Stimulated activated memory B cell treated with anti-CD40 and anti-IgM and Interleukin-4, amounts not matched to agents 10 μg/mL and 1 μg/mL and 100 μg/mL, for 72 hours (primary cell): Measurements from ENCODE around the gene DYNC2I2.
"Not testable (repeated sequence)": the region's sequence is repeated elsewhere in the genome, so short reads cannot be mapped to it uniquely, and the experiment has no call there.

Experiments
- ATAC-seq: fragments of 150-1000 bp; cut with Tn5 transposase; 2 replicates; pipeline ENCODE4 v1.10.0; 2021
- H3K27ac Mint-ChIP-seq: one replicate; pipeline ENCODE4 v1.8.0; 2022; ENCODE audit warnings: mild to moderate bottlenecking, mixed read lengths
- H3K27me3 Mint-ChIP-seq: one replicate; pipeline ENCODE4 v1.8.0; 2022; ENCODE audit warnings: mixed read lengths
- H3K36me3 Mint-ChIP-seq: one replicate; pipeline ENCODE4 v1.8.0; 2022; ENCODE audit warnings: mixed read lengths
- H3K4me1 Mint-ChIP-seq: one replicate; pipeline ENCODE4 v1.8.0; 2022; ENCODE audit warnings: mixed read lengths
- H3K4me3 Mint-ChIP-seq: one replicate; pipeline ENCODE4 v1.8.0; 2022; ENCODE audit warnings: mild to moderate bottlenecking, moderate library complexity, mixed read lengths
- H3K9me3 Mint-ChIP-seq: one replicate; pipeline ENCODE4 v1.8.0; 2022; ENCODE audit warnings: mixed read lengths

Gene DYNC2I2

DNA sequence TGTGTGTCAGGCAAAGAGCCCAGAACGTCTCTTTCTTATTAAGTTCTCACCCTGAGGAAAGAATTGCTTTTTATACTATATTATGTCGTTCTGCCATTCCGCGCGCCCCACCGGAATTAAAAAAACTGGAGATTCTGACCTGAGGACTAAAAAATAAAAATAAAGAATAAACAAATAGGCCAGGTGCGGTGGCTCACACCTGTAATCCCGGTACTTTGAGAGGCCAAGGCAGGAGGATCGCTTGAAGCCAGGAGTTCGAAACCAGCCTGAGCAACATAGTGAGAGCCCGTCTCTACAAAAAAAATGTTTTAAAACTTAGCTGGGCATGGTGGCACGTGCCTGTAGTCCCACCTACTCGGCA is 677 bp upstream of the DYNC2I2 start:
- Mint-ChIP-seq H3K4me1 (peaks cover 6% of the 10 kb centered on the region), H3K27ac (peak overlapping the region; percentile 100), H3K9me3 (no peaks in the 10 kb centered on the region), H3K36me3 (no peaks in the 10 kb centered on the region), H3K4me3 (peak overlapping the region; percentile 93), H3K27me3 (no peaks in the 10 kb centered on the region)
- ATAC-seq = no peak

DNA sequence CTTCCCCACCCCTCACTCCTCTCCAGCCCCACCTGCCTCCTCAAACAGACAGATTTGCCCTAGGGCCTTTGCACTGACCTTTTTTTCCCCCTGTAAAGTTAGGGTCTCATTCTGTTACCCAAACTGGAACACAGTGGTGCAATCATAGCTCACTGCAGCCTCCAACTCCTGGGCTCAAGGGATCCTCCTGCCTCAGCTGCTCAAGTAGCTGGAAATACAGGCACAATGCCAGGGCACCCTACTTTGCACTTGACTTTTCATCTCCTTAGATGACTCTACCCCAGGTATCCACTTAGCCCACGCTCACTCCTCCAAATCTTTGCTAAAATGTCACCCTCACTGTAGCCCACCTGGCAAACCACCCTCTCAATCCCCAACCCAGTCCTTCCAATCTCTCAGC is 2.2 kb downstream of the DYNC2I2 start:
- Mint-ChIP-seq H3K4me1 (peaks cover 6% of the 10 kb centered on the region), H3K27ac (peak overlapping the region; percentile 100), H3K27me3 (no peaks in the 10 kb centered on the region), H3K4me3 (no peak overlapping the region), H3K36me3 (no peaks in the 10 kb centered on the region), H3K9me3 (no peaks in the 10 kb centered on the region)
- no peak for ATAC-seq

DNA sequence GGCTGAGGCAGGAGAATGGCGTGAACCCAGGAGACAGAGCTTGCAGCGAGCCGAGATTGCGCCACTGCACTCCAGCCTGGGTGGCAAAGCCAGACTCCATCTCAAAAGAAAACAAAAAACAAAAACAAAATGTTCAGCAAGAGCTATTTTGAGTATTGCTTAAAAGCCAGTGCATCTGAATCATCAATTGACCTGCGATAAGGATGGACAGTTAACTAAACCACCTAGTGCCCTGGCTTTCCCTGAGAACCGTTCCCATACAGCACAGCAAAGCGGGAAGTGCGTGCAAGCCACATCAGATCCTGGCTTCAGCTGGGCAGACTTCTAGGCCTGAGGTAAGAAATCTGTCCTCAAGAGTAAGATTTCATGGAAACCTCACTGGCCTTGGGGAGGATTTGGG is 2.7 kb downstream of the DYNC2I2 start:
- no peaks in the 10 kb centered on the region for H3K27me3 Mint-ChIP-seq
- H3K9me3 Mint-ChIP-seq = no peaks in the 10 kb centered on the region
- no peak overlapping the region for H3K27ac Mint-ChIP-seq
- ATAC-seq = no peak
- H3K4me1 Mint-ChIP-seq = peaks cover 6% of the 10 kb centered on the region
- H3K36me3 Mint-ChIP-seq = no peaks in the 10 kb centered on the region
- H3K4me3 Mint-ChIP-seq = no peak overlapping the region

- H3K27me3 Mint-ChIP-seq = no peaks in the 10 kb centered on the region
- no peaks in the 10 kb centered on the region for H3K9me3 Mint-ChIP-seq
- ATAC-seq = no peak
- no peak overlapping the region for H3K4me3 Mint-ChIP-seq
- no peaks in the 10 kb centered on the region for H3K36me3 Mint-ChIP-seq
- H3K4me1 Mint-ChIP-seq = peaks cover 11% of the 10 kb centered on the region
- no peak overlapping the region for H3K27ac Mint-ChIP-seq
Observed at GRCh38 chr9:128651798-128652197, 4.8 kb downstream of the DYNC2I2 start.

- H3K4me3 Mint-ChIP-seq, H3K27me3 Mint-ChIP-seq, H3K9me3 Mint-ChIP-seq, H3K36me3 Mint-ChIP-seq, H3K27ac Mint-ChIP-seq: not testable (repeated sequence)
- peaks cover 22% of the 10 kb centered on the region for H3K4me1 Mint-ChIP-seq
- peak; percentile 46 for ATAC-seq
Observed at GRCh38 chr9:128648206-128648605, 8.4 kb downstream of the DYNC2I2 start.

DNA sequence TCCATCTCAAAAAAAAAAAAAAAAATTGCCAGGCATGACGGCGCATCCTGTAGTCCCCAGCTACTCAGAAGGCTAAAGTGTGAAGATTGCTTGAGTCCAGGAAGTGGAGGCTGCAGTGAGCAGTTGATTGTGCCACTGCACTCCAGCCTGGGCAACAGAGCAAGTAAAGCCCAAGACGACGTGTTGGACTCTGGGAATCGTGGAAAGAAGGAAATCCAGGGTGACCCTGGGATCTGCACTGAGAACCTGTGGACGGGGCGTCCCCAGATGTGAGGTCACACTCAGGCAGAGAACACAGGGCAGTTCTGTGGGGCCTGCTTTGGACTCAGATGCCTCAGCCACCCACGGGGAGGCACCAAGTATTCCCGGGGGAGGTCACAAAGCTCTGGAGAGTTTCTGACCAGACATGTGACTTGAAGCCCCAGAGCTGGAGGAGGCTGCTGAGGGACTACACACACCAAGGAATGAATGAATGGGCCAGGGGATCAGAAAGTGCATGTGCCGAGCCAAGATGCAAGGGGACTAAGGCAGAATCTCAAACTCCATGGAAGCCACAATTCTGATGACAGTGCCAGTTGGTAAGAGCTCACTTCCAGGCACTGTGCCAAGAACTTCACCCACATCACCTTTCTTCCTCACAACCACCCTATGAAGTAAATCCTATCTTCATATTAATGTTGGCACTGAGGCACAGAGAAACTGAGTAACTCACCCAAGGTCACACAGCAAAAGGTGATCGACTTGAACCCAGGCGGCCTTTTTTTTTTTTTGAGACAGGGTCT is 12.9 kb downstream of the DYNC2I2 start:
- peak; percentile 92 for ATAC-seq
- Mint-ChIP-seq H3K27me3 (no peaks in the 10 kb centered on the region), H3K9me3 (no peaks in the 10 kb centered on the region), H3K4me1 (peaks cover 31% of the 10 kb centered on the region), H3K36me3 (peaks cover 2% of the 10 kb centered on the region), H3K27ac (peak overlapping the region; percentile 94), H3K4me3 (peak overlapping the region; percentile 52)

GRCh38 chr9:128642675-128643245 is 13.9 kb downstream of the DYNC2I2 start:
- ATAC-seq = no peak
- H3K4me3 Mint-ChIP-seq = peak overlapping the region; percentile 52

GRCh38 chr9:128640603-128641002 is 16.0 kb downstream of the DYNC2I2 start:
- Mint-ChIP-seq H3K36me3 (peaks cover 7% of the 10 kb centered on the region), H3K27me3 (no peaks in the 10 kb centered on the region)

More at GRCh38 chr9:128642675-128643245, 13.9 kb downstream of the DYNC2I2 start:
- Mint-ChIP-seq H3K36me3 (peaks cover 7% of the 10 kb centered on the region), H3K4me1 (peaks cover 31% of the 10 kb centered on the region), H3K27ac (peak overlapping the region; percentile 94), H3K9me3 (no peaks in the 10 kb centered on the region), H3K27me3 (no peaks in the 10 kb centered on the region)

DNA sequence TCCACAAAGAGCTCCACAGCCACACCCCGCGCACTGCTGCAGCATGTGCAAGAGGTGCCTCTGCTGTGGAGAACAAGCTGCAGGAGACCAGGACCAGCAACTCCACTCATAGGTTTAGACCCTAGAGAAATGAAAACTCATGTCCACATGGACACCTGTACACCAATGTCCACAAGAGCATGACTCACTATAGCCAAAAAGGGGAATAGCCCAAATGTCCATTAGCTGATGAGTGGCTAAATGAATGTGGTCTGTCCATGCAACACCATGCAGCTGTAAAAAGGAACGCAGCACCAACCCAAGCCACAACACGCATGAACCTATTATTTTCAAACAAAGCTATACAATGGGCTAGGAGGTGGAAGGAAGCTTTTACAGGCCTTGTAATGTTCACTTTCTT is 18.1 kb downstream of the DYNC2I2 start:
- H3K4me1 Mint-ChIP-seq = peaks cover 12% of the 10 kb centered on the region
- H3K9me3 Mint-ChIP-seq = no peaks in the 10 kb centered on the region
- no peak overlapping the region for H3K27ac Mint-ChIP-seq
- peaks cover 18% of the 10 kb centered on the region for H3K36me3 Mint-ChIP-seq
- H3K27me3 Mint-ChIP-seq = no peaks in the 10 kb centered on the region
- H3K4me3 Mint-ChIP-seq = no peak overlapping the region
- ATAC-seq = no peak

More at GRCh38 chr9:128640603-128641002, 16.0 kb downstream of the DYNC2I2 start:
- H3K9me3 Mint-ChIP-seq = no peaks in the 10 kb centered on the region
- H3K4me1 Mint-ChIP-seq = peaks cover 25% of the 10 kb centered on the region
- no peak for ATAC-seq
- no peak overlapping the region for H3K27ac Mint-ChIP-seq
- H3K4me3 Mint-ChIP-seq = no peak overlapping the region

- H3K36me3 Mint-ChIP-seq = peaks cover 27% of the 10 kb centered on the region
- H3K9me3 Mint-ChIP-seq = no peaks in the 10 kb centered on the region
- ATAC-seq = no peak
- no peak overlapping the region for H3K4me3 Mint-ChIP-seq
- no peaks in the 10 kb centered on the region for H3K27me3 Mint-ChIP-seq
- no peak overlapping the region for H3K27ac Mint-ChIP-seq
- H3K4me1 Mint-ChIP-seq = peaks cover 3% of the 10 kb centered on the region
Observed at GRCh38 chr9:128637656-128638055, 19.0 kb downstream of the DYNC2I2 start.

GRCh38 chr9:128636556-128637530 is 19.8 kb downstream of the DYNC2I2 start:
- Mint-ChIP-seq H3K27me3 (no peaks in the 10 kb centered on the region), H3K4me1 (no peaks in the 10 kb centered on the region), H3K4me3 (no peak overlapping the region), H3K9me3 (no peaks in the 10 kb centered on the region), H3K27ac (no peak overlapping the region), H3K36me3 (peaks cover 35% of the 10 kb centered on the region)
- ATAC-seq = no peak

DNA sequence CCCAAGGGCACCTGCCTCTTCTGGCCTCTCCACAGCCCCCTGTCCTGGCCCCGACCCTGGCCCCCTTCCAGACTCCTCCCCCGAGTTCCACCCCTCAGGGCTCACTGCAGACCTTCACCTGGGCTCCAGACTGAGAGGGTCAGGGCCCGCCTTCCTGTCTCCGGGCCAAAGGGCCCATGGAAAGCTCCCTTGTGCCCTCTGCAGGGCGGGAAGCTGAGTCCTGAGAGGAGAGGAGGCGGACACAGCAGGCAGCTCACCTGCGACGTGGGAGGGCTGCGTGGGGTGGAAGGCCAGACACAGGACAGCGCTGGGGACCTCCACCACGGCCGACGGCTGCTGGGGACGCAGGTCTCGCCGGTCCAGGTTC is 20.6 kb downstream of the DYNC2I2 start:
- peaks cover 42% of the 10 kb centered on the region for H3K36me3 Mint-ChIP-seq
- no peaks in the 10 kb centered on the region for H3K27me3 Mint-ChIP-seq
- H3K9me3 Mint-ChIP-seq = no peaks in the 10 kb centered on the region
- H3K4me3 Mint-ChIP-seq = no peak overlapping the region
- ATAC-seq = no peak
- no peak overlapping the region for H3K27ac Mint-ChIP-seq
- no peaks in the 10 kb centered on the region for H3K4me1 Mint-ChIP-seq

- no peaks in the 10 kb centered on the region for H3K9me3 Mint-ChIP-seq
- no peak overlapping the region for H3K4me3 Mint-ChIP-seq
- no peaks in the 10 kb centered on the region for H3K27me3 Mint-ChIP-seq
- ATAC-seq = peak; percentile 3
- H3K4me1 Mint-ChIP-seq = no peaks in the 10 kb centered on the region
- H3K27ac Mint-ChIP-seq = no peak overlapping the region
- peaks cover 42% of the 10 kb centered on the region for H3K36me3 Mint-ChIP-seq
Observed at GRCh38 chr9:128635266-128636023, 21.2 kb downstream of the DYNC2I2 start.

GRCh38 chr9:128634651-128635262 is 21.9 kb downstream of the DYNC2I2 start:
- peaks cover 44% of the 10 kb centered on the region for H3K36me3 Mint-ChIP-seq
- no peaks in the 10 kb centered on the region for H3K4me1 Mint-ChIP-seq
- no peaks in the 10 kb centered on the region for H3K27me3 Mint-ChIP-seq
- no peaks in the 10 kb centered on the region for H3K9me3 Mint-ChIP-seq
- H3K4me3 Mint-ChIP-seq = no peak overlapping the region
- ATAC-seq = no peak
- H3K27ac Mint-ChIP-seq = no peak overlapping the region
